Pons (tissue), 1 donor: Measurements from ENCODE around the gene BSN.

Experiments used
- DNase-seq: peaks from one replicate; pipeline ENCODE4 v3.0.0-alpha.2; 2016; ENCODE audit warnings: low spot score

BSN gene

DNA sequence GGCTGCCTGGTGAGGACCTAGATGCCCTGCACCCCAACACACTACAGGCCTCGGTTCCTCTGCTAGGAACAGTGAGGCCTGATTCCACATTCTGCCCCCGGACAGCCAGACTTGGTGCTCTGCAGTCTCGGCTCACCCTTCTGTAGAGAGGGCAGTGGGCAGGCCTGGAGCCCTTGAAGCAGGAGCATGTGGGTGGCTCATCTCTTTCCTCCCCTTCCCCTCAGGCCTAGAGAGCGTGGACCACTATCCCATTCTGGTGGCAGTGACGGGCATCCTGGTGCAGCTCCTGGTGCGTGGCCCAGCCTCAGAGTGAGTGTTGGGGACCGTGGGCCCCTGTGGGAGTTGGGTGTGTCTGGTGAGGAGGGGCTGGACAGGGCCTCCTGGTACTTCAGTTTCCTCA lies 161.9 kb downstream of the BSN start:
- no peak for DNase-seq

- DNase-seq: no peak
These were observed 162.5 kb downstream of the BSN start for GRCh38 chr3:49716691-49717210.

DNA sequence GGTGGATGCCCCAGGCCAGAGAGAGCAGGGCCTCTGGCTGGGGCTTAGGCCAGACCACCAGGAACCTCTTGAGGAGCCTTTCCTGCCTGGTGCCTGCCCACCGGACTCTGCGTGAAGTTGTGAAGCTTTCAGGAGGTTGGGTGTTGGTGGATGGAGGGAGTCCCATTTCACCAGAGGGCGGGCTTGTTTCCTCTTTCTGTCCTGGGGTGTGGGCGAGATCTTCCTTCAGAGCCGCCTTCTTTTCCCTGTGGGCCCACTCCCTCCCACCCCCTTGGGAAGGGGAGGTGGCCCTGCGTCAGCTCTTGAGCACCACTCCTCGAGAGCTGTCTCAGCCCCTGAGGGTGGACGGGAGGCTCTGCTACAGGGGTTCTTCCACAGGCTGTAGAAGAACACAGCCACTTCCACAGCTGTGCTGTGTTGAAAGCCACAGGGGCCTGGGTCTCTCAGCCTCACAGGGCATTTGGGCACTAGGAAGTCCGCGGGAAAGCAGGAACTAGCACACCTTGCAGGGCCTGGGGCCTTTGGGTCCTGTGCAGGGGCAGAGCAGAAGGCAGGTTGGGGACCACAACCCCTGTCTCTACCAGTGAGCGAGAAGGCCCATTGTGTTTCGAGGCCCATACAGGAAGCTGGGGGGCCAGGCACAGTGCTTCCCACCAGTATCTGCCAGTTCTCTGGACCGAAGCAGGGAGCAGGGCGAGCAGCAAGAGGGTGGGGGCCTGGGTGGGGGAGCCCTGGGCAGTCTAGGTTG lies 163.1 kb downstream of the BSN start:
- no peak for DNase-seq

DNA sequence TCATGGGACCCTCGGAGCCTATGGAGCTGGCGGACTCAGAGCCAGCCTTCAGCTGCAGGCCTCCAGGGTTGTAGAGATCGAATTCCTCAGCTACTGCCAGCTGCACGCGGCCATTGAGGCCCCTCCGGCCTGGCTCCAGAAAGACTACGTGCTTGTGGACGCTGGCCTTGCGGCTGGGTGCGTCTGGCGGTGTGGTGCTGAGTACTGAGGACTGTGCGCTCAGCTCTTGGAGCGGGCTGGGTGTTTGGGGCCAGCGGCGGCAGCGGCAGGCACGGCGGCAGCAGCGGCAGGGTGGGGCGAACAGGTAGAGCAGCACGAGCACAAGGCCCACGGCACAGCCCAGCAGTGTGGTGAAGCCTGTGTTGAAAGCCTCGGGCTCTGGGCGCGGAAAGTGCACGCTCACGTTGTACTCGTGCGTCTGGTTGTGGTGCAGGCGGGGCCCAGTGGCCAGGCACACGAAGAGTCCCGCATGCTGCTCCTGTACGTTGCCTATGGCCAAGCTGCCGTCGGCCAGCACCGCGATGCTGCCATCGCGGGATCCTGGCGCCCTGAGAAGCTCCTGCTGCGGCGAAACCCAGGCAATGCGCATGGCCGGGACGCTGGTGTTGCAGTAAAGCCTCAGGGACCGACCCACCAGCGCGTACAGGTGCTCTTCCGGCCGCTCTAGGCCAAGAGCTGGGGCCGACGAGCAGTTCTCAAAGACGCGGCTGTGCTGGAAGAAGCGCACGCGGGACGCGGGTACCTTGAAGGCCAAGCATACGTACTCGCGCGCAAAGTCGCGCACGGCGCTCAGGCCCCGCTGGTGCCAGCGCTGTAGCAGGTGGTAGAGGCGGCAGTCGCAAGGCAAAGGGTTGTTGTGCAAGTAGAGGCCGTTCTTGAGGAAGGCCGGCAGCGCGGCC lies 163.9 kb downstream of the BSN start:
- DNase-seq: no peak

DNA sequence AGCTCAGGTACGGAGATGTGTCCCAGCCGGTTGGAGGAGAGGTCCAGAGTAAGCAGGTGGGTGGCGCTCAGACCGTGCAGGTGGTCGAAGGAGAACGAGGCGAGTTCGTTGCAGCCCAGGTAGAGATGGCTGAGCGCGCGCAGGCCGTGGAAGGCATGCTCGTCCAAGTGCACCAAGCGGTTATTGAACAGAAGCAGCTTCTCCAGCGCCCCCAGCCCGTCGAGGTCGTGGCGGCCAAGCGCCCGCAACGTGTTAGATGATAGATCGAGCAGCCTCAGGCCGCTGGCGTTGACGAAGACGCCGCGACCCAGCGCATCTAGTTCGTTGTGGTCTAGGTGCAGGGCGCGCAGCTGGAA lies 164.6 kb downstream of the BSN start:
- no peak for DNase-seq

DNA sequence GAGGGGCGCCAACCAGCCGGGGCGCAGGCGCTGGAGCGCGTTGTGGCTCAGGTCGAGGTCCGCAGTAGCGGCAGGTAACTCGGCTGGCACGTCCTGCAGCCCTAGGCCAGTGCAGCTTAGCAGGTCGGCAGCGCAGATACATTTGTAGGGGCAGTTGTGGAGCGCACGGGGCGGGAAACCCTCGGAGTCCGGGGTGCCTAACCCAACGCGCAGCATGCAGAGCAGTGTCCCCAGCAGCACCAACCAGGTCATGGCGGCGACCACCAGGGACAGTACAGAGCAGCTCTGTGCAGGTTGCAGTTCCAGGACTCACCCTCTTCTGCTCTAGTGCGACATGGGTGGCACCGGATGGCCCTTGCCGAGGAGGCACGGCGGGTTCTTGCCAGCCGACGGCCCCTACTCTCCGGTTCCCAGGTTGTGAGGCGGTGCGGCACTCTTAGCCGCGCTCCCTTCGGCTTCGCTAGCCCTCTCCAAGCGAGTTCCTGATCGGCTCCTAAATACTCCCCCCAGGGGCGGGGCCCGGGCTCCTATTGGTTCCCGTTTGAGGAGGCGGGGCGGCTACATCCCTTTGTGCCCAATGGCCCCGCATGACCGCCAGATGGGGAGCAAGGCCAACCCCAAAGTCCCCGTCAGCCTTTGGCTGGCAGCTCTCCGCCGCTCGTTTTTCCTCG lies 165.1 kb downstream of the BSN start, which contains the start of gene AMIGO3:
AMIGO3 (minus strand) TSS at position 471 of the 671 bp plus-strand sequence; CDS start at position 252, 219 bp downstream.
- DNase-seq: peak; percentile 95
